IPS DF 4.7 (cell line): ENCODE results near the gene HELT.
"Not testable (repeated sequence)": the region's sequence is repeated elsewhere in the genome, so short reads cannot be mapped to it uniquely, and the experiment has no call there.

Experiments used
- DNase-seq: peaks from one replicate; pipeline ENCODE4 v3.0.0-alpha.2; 2013; ENCODE audit warnings: low spot score; ENCODE audit errors: extremely low read depth

The HELT gene

DNA sequence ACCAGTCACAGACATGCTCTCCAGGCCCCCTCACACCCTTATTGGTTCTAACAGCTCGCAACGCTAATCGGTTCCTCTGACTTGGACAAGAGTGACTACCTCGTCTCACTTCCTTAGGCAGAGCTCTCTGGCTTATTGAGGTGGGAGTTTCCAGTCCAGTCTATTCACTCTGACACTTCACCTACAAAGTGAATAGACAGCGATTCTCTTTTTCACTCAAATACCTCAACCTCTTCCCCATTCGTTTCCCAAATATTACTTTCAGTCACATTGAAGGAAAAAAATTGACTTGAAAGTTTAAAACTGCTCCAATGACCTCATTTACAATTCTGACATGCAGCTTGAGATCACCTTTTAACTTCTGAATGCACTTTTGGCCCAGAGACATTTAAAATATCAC, 17.7 kb downstream of the HELT start:
- DNase-seq, result no peak

DNA sequence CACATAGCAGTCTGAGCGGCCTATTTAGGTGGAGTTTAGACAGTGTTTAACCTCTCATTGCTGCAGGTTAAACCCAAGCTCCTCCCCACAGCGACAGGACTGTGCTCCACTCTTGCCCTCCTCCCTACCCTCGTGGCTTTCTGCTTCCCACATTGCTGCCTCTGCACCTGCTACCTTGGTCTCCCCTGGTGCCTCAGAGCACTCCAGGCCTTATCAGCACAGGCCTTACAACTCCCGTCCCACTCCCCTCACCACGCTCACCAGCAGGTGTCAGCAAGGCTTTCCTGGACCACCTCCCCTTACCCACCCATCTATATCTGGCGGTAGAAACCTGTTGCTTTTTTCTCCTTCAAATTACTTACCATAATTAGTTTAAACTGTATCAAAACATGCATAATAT, 18.6 kb downstream of the HELT start:
- DNase-seq, result no peak

DNA sequence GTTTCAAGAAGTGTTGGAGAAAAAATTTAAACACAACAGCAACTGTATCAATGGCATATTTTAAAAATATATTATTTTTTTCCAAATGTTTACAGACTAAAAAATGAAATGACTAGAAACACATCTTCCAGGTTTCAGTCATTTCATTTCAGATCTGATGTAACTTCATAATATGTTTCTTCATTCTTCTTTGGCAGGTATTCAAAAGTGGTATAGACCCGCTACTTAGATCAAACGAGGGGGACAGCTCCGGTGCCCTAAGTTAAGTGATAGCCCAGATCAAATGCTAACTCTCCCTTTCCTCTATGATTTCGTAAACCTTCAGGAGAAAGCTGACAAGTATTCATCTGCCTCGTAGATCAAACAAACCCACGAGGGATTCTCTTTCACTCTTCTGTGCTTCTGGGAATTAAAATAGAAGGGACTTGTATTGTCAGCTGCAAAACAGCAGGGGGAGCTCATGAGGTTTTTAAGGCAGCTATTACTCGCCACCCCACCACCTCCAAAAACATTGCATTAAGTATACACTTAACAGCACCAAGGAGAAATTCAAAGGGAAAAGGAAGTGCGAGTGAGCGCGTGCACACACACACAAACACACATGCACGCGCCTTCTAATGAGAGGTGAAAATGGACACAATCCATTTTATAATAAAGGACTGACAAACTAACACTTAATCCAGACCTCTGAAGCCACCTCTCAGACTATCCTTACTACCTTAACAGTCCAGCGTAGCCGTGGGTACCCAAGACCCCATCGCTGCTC, 21.4 kb downstream of the HELT start:
- DNase-seq, result no peak

DNA sequence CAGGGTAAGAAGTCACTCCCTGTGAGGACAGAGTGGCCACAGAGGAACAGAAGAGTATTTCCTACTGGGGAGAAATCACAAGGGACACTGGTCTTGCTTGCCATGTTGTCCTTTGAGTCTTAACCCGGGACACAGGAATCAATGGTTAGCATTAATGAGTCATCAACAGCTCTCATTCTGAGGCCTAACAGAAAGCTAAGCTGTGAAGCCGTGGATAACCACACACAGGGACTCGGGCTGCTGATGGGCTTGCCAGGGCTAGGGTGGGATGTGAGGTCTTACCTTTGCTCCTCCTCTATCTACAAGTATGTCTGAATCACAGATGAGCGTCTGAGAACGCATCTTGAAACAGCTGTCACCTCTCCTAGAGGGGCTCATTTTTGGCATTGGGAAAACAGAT, 22.2 kb downstream of the HELT start:
- DNase-seq, result no peak

DNA sequence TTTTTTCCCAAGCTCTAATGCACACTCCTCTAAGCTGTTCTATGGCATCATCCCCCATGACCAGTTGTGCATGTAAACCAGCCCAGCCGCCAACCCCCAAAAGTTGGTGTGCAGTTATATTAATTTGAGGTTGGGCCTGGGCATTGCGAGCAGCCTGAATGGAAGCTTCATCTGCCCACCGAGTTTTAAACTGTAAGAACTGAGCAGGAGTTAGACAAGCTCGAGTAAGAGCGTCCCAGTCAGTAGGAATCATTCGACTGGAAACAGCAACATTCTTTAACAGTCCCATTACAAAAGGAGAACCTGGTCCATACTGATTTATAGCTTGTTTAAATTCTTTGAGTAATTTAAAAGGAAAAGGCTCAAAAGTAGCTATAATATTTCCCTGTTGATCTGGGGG, 32.0 kb downstream of the HELT start:
- not testable (repeated sequence) for DNase-seq

DNA sequence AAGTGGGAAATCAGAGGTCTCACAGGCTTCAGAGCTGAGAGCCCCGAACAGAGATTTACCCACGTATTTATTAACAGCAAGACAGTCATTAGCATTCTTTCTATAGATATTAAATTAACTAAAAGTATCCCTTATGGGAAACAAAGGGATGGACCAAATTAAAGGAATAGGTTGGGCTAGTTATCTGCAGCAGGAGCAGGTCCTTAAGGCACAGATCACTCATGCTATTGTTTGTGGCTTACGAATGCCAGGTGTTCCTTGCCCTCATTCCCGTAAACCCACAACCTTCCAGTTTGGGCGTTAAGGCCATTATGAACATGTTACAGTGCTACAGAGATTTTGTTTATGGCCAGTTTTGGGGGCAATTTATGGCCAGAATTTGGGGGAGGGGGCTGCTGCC, 33.0 kb downstream of the HELT start:
- not testable (repeated sequence) for DNase-seq

DNA sequence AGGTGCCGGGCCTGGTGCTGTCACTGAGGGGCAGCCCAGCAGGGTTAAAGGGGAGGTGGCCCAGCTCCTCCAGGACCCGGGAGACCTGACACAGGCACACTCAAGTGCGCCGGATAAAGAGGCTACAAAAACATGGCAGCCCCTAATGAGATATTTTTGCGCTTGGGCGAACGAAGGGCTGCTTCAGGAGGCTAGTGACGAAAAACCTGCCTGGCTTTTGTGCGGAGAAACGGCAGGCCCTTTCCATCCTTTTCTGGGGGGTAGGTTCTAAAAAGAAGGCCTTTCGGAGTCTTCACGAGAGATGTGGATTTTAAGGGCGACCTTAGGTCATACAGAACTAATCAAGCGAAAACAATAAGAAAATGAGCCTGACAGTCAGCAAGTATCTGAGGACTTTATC, 35.5 kb downstream of the HELT start:
- DNase-seq, result no peak

DNA sequence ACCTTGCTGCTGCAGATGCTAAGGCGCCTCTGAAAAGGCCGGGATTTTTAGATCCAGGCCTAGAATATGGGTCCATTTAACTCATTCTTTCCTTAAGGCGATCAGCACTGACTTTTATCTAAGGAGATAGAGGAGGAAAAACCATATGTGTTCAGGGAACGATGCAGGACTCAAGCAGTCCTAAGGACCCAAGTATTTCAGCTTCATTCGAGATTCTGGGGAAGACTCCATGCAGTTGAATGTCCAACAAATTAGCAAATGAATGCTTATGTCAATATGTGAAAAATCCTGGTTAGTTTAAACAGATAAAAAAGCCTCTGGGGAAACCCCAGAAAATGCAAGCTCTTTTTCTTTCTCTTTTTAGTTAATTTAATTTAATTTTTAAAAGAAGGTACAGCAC, 36.0 kb downstream of the HELT start:
- no peak for DNase-seq

DNA sequence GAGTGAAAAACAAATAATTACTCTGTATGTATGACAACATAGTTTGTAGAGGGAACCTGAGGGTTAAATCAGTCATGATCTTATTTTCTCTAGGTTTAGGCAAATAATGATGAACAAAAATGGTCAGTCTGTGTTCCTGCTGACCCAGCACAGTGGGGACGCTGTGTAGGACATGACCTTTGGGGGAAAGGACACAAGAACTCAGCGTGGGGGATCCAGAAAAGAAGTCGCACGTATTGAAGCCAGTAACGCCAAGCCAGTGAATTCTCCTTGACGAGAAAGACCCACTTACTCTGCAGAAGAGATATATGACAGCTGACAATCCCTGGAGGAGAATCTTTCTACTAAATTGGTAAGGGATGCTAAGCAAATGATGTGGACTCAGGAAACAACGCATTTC, 36.6 kb downstream of the HELT start:
- DNase-seq, result no peak

DNA sequence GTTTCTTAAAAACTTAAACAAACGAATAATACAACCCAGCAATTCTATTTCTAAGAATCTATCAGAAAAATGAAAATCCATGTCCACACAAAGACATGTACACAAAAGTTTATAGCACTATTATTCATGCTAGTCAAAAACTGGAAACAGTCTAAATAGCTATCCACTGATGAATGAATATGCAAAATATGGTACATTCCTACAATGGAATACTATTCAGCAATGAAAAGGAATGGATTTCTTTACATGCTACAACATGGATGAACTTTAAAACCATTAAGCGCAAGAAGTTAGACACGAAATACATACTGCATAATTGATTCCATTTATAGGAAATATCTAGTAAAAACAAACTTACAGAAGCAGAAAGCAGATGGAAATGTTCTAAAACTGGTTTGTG, 43.3 kb downstream of the HELT start:
- DNase-seq, result no peak

DNA sequence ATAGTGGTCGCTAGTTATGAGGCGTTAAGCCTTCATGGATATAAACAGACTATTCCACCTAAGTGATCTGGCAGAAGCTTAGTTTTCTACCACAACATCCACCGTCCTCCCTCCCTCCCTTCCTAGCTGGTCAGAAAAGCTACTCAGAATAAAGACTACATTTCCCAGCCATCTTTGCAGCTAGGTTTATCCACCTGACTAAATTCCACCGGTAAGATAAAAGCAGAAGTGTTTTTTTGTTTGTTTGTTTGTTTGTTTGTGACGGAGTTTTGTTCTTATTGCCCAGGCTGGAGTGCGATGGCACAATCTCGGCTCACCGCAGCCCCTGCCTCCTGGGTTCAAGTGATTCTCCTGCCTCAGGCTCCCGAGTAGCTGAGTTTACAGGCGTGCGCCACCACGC, 44.3 kb downstream of the HELT start:
- no peak for DNase-seq

DNA sequence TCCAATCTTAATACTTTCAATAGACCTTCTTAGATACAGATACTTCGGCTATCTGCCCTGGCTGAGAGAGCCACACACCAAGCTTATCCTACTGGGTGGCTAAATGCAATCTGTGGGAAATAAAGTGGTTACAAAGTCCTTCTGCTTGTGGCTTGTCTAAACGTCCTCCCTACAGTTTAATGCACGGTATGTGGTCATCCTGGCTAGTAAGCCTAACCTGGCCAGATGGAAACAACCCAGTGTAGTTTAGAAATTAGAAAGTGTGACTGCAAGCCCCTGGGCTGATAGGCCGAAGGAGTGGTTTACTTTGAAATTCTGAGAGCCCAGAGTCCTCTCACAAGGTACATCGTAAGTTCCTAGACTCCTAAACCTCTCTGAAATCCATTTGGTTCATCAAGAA, 47.9 kb downstream of the HELT start:
- no peak for DNase-seq

DNA sequence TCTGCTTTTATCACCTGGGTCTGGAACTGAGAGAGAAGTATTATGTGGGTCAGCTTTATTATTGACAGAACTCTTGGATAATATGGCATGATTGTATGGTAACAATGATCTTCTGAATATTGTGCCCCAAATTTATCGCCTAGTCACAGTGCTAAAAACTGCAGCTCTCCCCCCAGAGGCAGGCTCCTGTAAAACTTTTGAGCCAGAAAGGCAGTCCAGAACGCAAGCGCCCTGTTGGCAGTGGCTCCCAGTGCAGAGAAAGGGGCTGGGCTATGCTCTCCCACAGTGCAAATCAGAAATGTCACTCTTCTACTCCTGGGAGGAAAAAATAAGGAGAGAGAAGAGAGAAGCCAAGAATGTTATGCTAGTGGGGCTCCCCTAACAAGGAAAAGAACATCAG, 50.5 kb downstream of the HELT start:
- DNase-seq, result no peak
